Caco-2 (cell line): Measurements from ENCODE around the gene SATB1. TPM values are rescaled to one million over a fixed set of nuclear protein-coding genes. Genes with fewer than 3 reads are reported as not detected.

Source experiments
- BruUV-seq: library from RNA; stranded (reverse); fragments of 400-500 nt; replicated peaks from 2 replicates; lab custom pipeline; 2021; lab: Mats Ljungman, UMichigan
- CTCF ChIA-PET: fragments of 300-600 bp; sonication (Branson Sonifier 250); formaldehyde crosslinking; loops from one replicate; lab custom pipeline; 2022; ENCODE audit warnings: antibody characterized with exemption; lab: Charles Lee
- POLR2A ChIA-PET: fragments of 300-600 bp; sonication (Branson Sonifier 250); formaldehyde crosslinking; loops from one replicate; lab custom pipeline; 2022; ENCODE audit warnings: antibody characterized with exemption; lab: Charles Lee
- DNase-seq, 2 experiments: peaks; one replicate each; pipeline versions ENCODE4 v3.0.0 to v3.0.0-alpha.2; 2020 to 2022
- H3K27me3 ChIP-seq: replicated peaks from 2 replicates; pipeline ENCODE4 v1.6.0; 2011; ENCODE audit warnings: low read length; ENCODE audit not compliant: control insufficient read depth, insufficient read depth
- H3K36me3 ChIP-seq: 2 replicates; pipeline ENCODE4 v1.5.1; 2011; ENCODE audit warnings: low read length; ENCODE audit not compliant: control insufficient read depth, insufficient read depth
- H3K4me1 ChIP-seq: fragments of 250-450 bp; sonication (Bioruptor Pico); 2 replicates; pipeline ENCODE4 v1.5.1; 2020; ENCODE audit warnings: mild to moderate bottlenecking
- H3K4me3 ChIP-seq: 2 replicates; pipeline ENCODE4 v1.5.1; 2011; ENCODE audit warnings: low read depth, mild to moderate bottlenecking, control low read depth, low read length
- H3K9me3 ChIP-seq: fragments of 250-450 bp; sonication (Bioruptor Pico); 2 replicates; pipeline ENCODE4 v1.5.1; 2020; ENCODE audit warnings: mild to moderate bottlenecking, moderate library complexity
- H3K27ac Mint-ChIP-seq: one replicate; pipeline ENCODE4 v1.8.0; 2022; ENCODE audit warnings: mixed read lengths; ENCODE audit not compliant: unreplicated experiment
- H3K27me3 Mint-ChIP-seq: one replicate; pipeline ENCODE4 v1.8.0; 2022; ENCODE audit warnings: mixed read lengths; ENCODE audit not compliant: insufficient read depth, unreplicated experiment
- H3K36me3 Mint-ChIP-seq: one replicate; pipeline ENCODE4 v1.8.0; 2022; ENCODE audit warnings: mild to moderate bottlenecking, mixed read lengths; ENCODE audit not compliant: insufficient read depth, unreplicated experiment
- H3K4me1 Mint-ChIP-seq: one replicate; pipeline ENCODE4 v1.8.0; 2022; ENCODE audit warnings: low read depth, mixed read lengths; ENCODE audit not compliant: unreplicated experiment
- H3K4me3 Mint-ChIP-seq: one replicate; pipeline ENCODE4 v1.8.0; 2022; ENCODE audit warnings: mild to moderate bottlenecking, moderate library complexity, mixed read lengths; ENCODE audit not compliant: unreplicated experiment
- H3K9me3 Mint-ChIP-seq: one replicate; pipeline ENCODE4 v1.8.0; 2022; ENCODE audit warnings: mixed read lengths; ENCODE audit not compliant: unreplicated experiment
- intact Hi-C: fragments of 100-400 bp; cut with micrococcal nuclease; formaldehyde crosslinking; loops from one replicate; pipeline ENCODE4 v1.10.0; 2022; ENCODE audit not compliant: unreplicated experiment
- total RNA-seq: library from RNA; stranded (reverse); gene quantifications from 2 replicates; pipeline ENCODE4 v1.2.3, GENCODE V29; 2022
- TF ChIP-seq, protein P1 (sequence below), 2 experiments: fragments of 200-600 bp in 1 of 2; IDR thresholded peaks; 1 replicate in 1 of 2; 2 replicates in 1 of 2; pipeline versions ENCODE4 v1.5.1 to v1.8.0; 2011 to 2022; ENCODE audit warnings: antibody characterized with exemption in 1 of 2, control low read depth in 1 of 2, inconsistent platforms in 1 of 2, low read depth in 1 of 2, low read length in 1 of 2, mild to moderate bottlenecking in 1 of 2, moderate library complexity in 1 of 2; ENCODE audit not compliant: insufficient read depth in 1 of 2, severe bottlenecking in 1 of 2, unreplicated experiment in 1 of 2

Gene SATB1
- total RNA-seq, 1 experiment from 2014 or later, result 13.8 TPM

- no peak overlapping the region for H3K4me3 ChIP-seq
- Mint-ChIP-seq H3K27me3 (no peaks in the 10 kb centered on the region), H3K36me3 (peaks cover 5% of the 10 kb centered on the region), H3K27ac (no peak overlapping the region), H3K9me3 (no peaks in the 10 kb centered on the region), H3K4me1 (no peaks in the 10 kb centered on the region), H3K4me3 (no peak overlapping the region)
- intact Hi-C loops, result no loop called here
- ChIA-PET POLR2A (no interaction called here), CTCF (interaction anchor here (0.9 kb wide), 1 partner anchor 9 kb away, joined by 5 read pairs; no protein-coding TSS in a partner anchor)
- no peaks in the 10 kb centered on the region for H3K4me1 ChIP-seq
- TF ChIP-seq, protein P1, sequence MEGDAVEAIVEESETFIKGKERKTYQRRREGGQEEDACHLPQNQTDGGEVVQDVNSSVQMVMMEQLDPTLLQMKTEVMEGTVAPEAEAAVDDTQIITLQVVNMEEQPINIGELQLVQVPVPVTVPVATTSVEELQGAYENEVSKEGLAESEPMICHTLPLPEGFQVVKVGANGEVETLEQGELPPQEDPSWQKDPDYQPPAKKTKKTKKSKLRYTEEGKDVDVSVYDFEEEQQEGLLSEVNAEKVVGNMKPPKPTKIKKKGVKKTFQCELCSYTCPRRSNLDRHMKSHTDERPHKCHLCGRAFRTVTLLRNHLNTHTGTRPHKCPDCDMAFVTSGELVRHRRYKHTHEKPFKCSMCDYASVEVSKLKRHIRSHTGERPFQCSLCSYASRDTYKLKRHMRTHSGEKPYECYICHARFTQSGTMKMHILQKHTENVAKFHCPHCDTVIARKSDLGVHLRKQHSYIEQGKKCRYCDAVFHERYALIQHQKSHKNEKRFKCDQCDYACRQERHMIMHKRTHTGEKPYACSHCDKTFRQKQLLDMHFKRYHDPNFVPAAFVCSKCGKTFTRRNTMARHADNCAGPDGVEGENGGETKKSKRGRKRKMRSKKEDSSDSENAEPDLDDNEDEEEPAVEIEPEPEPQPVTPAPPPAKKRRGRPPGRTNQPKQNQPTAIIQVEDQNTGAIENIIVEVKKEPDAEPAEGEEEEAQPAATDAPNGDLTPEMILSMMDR (IDR thresholded peaks at IDR 0.05; ENCODE audit: insufficient read depth in 1 of 2, low read depth in 1 of 2, low read length in 1 of 2, severe bottlenecking in 1 of 2, unreplicated experiment in 1 of 2), result no peak
- no peaks in the 10 kb centered on the region for H3K27me3 ChIP-seq
- no peak for DNase-seq
- no peaks in the 10 kb centered on the region for H3K9me3 ChIP-seq
- H3K36me3 ChIP-seq, result no peaks in the 10 kb centered on the region; the same call in 1 of the 2 replicates
- no TSS peak for BruUV-seq
These were observed 26.7 kb downstream of the SATB1 start for GRCh38 chr3:18398448-18398847.

DNA sequence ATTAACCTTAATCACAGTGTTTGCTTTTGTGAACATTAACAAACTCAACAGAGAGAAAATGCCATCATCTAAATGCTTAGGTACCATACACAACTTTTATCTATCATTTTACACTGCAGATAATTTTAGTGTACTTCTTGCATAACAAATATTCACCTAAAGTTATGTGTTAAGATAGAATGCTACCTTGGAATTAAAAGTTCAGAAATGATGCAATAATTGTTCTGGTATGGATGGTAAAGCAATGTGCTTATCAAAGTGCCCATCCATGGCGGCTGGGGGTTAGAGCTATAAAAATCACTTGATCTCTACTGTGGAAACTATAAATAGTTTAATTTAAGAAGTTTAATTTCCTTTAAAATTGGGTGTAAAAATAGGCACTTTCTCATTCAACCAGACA, 28.7 kb downstream of the SATB1 start:
- no peaks in the 10 kb centered on the region for H3K4me1 ChIP-seq
- Mint-ChIP-seq H3K27me3 (no peaks in the 10 kb centered on the region), H3K4me1 (no peaks in the 10 kb centered on the region), H3K36me3 (peaks cover 5% of the 10 kb centered on the region), H3K9me3 (no peaks in the 10 kb centered on the region), H3K4me3 (no peak overlapping the region), H3K27ac (no peak overlapping the region)
- DNase-seq, result no peak
- H3K27me3 ChIP-seq, result no peaks in the 10 kb centered on the region
- ChIA-PET CTCF (no interaction called here), POLR2A (no interaction called here)
- no peak overlapping the region for H3K4me3 ChIP-seq
- TF ChIP-seq, protein P1 (IDR thresholded peaks at IDR 0.05; ENCODE audit: insufficient read depth in 1 of 2, low read depth in 1 of 2, low read length in 1 of 2, severe bottlenecking in 1 of 2, unreplicated experiment in 1 of 2), result no peak
- H3K9me3 ChIP-seq, result no peaks in the 10 kb centered on the region
- intact Hi-C loops, result no loop called here
- no peaks in the 10 kb centered on the region; the same call in 1 of the 2 replicates for H3K36me3 ChIP-seq
- BruUV-seq, result no TSS peak

- no peaks in the 10 kb centered on the region for H3K9me3 ChIP-seq
- TF ChIP-seq, protein P1 (IDR thresholded peaks at IDR 0.05; ENCODE audit: insufficient read depth in 1 of 2, low read depth in 1 of 2, low read length in 1 of 2, severe bottlenecking in 1 of 2, unreplicated experiment in 1 of 2), result no peak
- H3K36me3 ChIP-seq, result no peaks in the 10 kb centered on the region; the same call in 1 of the 2 replicates
- Mint-ChIP-seq H3K36me3 (peaks cover 5% of the 10 kb centered on the region), H3K4me3 (no peak overlapping the region), H3K9me3 (no peaks in the 10 kb centered on the region), H3K27me3 (no peaks in the 10 kb centered on the region), H3K27ac (no peak overlapping the region), H3K4me1 (no peaks in the 10 kb centered on the region)
- no peak overlapping the region for H3K4me3 ChIP-seq
- intact Hi-C loops, result no loop called here
- ChIA-PET POLR2A (no interaction called here), CTCF (no interaction called here)
- no peaks in the 10 kb centered on the region for H3K27me3 ChIP-seq
- 0 out of 2 replicates have a peak, but pooled peaks cover 3% of the 10 kb centered on the region for H3K4me1 ChIP-seq
- BruUV-seq, result no TSS peak
- DNase-seq, result no peak
These were observed 30.6 kb downstream of the SATB1 start for GRCh38 chr3:18394384-18394995.
